NCI-H2107 (cell line): ENCODE data around the gene VAMP2.

ENCODE experiments used
- DNase-seq: peaks from one replicate; lab custom pipeline; 2025; lab: John Stamatoyannopoulos, UW

The VAMP2 gene

DNA sequence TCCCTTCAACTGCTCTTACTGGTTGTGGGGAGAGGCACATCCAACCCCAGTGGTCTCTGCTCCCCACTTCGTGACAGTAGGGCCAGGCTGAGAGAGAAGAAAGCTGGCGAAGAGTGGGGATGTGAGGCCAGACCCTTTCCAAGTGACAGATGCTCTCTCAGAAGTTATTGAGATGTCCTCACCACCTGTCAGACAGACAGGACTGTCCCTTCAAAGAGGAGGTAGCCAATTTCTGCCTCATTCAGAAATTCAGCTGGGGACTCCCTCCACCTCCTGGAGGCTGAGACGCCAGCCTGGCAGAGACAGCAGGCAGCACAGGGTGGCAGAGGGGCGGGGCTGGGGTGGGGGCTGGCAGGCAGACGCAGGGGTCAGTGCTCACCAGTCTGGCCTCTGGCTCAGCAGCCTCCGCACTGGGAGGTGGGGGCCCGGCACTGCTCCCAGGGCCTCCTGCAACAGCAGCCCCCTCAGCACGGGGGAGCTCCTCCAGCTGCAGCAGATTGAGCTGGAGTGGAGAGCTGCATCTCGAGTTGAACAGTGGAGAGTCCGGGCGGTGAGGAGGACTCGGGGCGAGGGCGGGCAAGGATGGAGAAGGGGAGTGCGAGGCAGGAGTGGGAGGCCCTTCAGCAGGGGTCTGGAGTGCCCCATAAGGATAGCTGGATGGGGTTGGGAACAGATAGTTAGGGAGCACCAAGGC lies 19.7 kb downstream of the VAMP2 start:
- DNase-seq, result no peak

DNA sequence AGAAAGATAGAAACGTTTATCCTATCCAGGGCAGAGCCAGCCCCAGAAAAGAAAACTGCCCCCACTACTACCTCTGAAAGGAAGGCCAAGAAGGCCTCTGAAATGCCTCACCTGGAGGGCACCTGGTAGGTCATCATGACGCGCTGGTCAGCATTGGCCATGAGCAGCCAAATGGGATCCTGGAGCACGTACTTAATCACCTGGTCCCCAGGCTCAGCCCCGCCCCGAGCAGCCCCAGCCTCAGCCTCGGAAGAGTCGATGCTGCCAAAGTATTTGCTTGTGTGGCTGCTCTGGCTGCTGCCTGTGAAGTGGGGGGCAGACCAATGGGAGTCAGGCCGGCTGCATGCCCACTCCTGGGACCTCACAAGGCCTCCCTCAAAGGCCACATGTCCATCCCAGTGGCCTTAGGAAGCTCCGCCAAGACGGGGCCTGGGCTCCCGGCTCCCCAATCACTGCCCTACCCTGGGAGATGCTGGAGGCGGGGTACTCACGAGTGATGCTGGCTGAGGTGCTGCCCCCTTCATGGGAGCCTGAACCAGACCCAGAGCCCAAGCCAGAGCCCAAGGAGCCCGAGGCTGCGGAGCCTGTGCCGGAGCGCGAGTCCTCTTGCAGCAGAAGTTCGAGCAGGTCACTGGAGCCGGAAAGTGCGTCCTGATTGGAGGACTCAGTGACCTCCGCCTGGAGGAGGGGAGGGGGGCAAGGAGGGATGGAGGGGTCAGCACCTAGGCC lies 20.4 kb downstream of the VAMP2 start:
- no peak for DNase-seq

DNA sequence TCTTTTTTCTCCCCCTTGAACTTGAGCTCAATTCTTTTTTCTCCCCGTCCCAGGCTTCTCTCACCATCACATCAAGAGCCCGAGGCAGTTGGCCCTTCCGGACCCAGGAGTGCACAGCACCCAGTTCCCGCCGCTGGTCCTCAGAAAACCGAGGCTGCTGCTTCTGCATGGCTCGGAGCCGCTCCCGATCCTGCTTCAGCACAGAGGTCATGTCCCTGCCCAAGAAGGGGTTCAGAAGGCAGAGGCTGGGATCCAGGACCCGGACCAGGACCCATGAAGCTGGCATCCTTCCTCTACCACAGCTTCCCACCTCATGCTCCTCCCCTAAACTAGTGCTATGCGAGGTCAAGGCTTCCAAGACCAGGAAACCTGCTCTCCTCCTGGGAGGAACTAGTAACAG lies 21.0 kb downstream of the VAMP2 start:
- no peak for DNase-seq

DNA sequence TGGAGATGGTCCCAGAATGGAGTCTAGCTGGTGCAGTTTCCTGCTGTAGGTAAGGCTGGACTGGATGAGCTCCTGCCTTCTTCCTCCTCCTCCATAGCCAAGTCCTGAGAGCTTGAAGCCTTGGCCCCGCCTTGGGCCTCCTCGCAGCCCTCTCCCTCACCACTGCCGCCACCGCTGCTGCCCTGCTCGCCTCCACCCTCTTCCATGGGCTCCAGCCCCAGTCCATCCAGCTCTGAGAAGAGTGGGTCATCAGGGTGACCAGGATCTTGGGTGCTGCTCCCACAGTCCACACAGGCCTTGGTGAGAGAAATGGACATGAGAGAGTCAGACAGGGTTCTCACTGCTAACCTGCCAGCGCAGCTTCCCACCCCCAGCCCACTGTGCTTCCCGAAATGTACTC lies 21.7 kb downstream of the VAMP2 start:
- no peak for DNase-seq

DNA sequence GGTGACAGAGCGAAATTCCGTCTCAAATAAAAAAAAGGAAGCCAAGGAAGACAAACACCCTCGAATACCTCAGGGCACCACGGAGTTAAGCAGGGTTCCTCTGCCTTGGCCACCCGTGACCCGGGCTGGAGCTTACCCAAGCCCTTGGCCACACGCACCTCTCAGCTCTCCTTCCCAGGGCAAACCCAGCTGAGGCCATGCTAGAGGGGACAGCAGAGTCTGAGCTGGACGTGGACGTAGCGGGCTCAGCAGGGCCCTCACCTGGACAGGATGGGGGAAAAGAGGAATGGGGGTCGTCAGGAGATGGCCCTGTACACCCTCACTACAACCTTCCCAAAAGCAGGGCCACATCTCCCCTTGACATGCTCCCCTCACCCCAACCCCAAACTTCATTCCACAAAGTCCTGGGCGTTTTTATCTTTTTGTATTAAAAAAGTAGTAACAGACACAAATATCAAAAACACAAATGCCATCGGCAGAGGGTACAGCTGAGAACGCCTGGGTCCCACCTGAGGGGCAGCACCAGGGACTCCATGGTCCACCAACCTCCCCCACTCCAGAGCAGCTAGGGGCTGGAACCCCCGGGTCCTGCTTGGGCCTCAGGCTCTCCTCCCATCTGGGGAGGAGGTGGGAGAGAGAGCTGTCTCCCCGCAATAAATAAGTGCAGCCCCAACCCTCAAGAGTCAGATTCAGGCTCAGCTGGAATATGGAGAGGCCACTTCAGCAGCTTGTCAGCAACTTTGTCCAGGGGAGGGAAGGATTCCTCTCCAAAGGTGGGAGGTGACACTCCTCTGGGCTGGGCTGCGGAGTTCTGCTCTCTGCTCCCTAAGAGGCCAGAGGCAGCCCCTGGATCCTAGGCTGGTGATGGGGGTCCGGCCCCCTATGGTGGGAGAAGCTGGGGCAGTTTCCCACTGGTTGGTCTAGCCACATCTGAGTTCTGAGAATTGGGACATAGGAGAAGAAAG lies 22.4 kb downstream of the VAMP2 start:
- no peak for DNase-seq

DNA sequence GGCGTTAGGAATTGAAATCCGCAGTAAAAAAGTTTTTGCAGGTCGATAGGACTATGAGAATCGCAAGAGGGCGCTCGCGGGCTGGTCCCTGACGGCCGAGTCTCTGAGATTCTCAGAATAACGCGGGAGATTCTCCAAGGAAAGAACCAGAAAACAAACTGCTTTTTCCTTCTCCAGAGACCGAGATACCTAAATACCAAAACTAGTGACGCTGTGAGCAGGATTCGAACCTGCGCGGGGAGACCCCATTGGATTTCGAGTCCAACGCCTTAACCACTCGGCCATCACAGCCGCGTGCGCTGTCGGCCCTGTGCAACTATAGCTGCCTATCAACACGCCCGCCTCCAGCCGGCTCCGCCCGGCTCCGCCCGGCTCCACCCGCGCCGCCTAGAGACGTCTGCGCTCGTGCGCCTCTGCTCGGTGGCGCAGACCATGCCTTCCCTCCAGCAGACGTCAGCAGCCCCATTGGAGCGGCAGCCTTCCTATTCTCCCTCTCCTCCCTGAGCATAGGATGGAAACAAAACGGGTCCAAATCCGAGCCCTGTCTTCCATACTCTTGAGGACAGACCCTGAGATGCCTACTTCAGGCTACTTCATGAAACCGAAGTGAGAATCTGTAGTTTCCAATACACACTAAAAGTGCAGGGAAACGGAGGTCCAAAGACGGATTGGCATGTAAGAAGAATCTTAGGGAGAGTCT lies 23.9 kb downstream of the VAMP2 start:
- DNase-seq, result peak; percentile 93

DNA sequence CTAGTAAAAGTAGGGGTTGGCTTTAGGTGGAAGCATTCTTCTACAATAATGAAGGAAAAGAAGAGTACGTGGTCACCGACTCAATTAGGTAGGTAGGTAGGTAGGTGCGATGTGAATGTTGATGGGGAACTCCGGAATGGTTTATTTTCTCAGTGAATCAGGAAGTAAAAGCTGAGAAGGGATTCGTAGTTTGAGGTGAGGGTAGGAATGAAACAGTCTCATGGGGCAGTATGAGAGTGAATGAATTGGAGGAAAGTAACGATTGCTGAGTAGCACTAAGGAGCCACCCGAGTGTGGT lies 24.4 kb downstream of the VAMP2 start:
- DNase-seq, result no peak

DNA sequence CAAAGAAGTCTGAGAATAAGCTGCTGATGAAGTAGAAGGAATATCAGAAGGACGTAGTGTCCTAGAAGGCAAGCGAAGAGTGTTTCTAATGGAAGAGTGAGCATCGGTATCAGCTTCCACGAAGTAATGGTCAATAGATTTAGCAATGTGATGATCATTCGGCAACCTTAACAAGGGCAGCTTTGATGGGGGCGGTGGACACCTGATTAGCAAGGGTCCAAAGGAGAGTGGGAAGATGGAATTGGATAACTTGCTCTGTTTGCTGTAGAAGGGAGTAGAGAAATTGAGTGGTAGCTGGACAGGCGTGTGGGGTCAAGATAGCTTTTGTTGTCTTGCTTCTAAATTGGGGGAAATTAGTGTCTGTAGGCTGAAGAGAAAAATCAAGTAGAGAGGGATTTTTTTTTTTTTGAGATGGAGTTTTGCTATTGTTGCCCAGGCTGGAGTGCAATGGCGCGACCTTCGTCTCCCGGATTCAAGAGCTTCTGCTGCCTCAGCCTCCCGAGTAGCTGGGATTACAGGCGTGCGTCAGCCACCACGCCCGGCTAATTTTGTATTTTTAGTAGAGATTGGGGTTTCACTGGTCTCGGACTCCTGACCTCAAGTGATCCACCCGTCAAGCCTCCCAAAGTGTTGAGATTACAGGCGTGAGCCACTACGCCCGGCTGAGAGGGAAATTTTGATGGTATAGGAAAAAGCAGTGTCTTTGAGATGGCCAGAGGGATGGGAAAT lies 24.9 kb downstream of the VAMP2 start:
- no peak for DNase-seq

DNA sequence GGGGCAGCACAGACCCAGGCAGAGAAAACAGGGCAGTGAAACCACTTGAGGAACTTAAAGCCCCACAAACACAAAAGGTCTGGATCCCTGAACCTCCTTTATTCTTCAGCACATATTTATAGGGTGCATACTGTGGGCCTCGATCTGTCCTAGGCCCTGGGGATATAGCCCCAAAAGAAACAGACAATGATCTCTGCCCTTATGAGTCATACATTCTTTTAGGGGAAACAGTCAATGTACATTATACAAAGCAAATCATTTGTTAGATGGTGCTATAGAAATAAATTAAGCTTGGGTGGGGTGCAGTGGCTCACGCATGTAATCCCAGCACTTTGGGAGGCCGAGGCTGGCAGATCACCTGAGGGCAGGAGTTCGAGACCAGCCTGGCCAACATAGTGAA lies 28.8 kb downstream of the VAMP2 start:
- no peak for DNase-seq

DNA sequence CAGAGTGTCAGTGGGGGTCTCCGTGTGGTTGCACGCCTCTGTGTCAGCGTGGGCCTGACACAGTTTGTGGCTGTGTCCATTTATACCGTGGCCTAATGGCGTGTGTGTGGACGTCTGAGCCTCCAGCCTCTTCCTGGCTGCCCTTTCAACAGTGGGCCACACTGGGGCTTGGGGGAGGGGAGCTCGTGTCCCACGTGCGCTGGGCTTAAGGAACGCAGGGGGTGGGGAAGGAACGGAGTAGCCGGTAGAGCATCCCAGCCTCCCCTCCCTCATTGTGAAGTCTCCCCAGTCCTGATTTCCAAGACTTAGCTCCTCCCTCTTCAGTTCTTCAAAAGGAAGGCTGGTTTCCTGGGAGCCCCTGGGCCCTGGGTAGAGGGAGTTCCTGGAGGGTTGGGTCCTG lies 29.3 kb downstream of the VAMP2 start:
- DNase-seq, result no peak

DNA sequence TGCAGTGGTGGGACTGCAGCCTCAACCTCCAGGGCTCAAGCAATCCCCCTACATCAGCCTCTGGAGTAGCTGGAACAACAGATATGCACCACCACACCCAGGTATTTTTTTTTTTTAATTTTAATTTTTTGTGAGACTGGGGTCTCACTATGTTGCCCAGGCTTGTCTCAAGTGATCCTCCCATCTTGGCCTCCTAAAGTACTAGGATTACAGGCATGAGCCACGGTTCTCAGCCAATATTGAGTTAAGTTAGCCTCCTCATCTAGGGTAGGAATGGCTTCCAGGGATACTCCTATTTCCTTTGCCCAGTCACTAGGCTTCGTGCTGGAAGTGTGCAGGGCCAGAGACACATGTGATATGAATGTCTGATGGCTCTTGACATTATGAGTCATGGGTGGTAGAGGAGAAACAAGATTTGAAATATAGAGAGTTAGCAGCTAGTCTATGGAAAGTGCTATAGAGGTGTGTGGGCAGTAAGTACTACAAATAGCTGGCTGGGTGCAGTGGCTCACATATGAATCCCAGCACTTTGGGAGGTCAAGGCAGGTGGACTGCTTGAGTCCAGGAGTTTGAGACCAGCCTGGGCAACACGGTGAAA lies 30.8 kb downstream of the VAMP2 start:
- no peak for DNase-seq

DNA sequence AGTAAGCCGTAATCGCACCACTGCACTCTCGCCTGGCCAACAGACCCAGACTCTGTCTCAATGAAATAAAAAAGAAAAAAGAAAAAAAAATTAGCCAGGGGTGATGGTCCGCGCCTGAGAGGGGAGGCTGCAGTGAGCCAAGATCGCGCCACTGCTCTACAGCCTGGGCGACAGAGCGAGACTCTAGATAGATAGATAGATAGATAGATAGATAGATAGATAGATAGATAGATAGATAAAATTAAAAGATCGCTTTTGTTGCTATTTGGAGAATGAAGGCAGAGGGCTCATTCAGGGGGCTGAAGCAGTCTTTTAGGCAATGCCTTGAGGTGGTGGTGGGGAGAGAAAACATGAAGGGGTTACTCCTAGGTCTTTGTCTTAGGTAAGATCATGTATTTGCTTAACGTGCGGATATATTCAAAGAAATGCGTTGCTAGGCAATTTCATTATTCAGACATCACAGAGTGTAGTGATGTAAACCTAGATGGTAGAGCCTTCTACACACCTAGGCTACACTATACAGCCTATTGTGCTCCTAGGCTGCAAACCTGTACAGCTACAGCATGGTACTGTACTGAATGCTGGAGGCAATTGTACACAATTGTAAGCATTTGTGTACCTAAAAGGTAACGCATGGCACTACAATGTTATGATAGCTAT lies 34.5 kb downstream of the VAMP2 start:
- no peak for DNase-seq

DNA sequence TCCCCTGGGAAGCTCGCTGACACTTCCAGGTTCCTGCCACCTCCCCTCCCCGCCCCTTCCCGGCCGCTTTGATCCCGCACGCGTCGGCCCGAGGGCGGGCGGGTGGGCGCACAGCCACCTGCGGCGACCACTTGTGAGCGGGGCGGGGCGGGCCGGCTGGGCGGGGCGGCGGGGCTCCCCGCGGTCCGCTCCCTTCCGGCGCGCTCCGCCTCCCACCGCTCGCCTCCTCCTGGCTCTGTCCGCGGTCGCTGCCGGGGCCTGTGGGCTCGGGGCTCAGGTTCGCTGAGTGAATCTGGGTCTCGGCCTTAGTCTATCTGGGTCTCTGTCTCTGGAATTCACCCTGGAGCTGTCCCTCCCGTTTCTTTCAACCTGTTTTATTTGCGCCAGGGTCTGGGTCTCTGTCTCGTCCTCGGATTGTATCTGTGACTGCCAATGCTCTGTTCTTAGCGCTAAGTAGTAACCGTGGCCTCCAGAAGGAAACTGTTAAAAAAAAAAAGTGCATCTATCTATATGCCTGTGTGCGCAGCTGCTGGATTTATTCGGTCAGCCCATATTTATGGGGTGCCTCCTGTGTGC lies 36.2 kb downstream of the VAMP2 start:
- DNase-seq, result no peak

DNA sequence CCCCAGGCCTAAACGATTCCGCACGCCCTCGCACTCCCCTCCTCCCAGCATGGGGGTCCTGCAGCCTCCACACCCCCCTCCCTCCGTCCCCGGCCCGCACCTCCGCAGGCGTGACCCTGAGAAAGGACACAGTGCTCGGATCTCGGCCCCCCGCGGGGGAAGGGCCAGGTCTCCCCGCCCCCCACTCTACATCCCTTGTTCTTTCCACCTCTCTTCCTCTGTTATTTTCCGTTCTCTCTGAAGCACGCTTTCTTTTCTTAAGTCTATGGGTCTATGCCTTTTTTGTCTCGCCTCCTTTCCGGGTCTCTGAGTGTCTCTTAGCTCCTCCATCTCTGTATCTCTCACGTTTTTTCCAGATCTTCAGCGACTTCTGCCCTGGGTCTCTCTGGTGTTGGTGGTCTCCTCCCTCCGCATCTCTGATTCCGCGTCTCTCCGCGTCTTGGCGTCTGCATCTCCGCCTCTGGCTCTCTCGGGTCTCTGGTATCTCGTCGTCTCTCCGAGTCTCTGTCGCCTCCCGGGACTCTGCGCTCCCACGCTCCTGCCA lies 36.7 kb downstream of the VAMP2 start:
- DNase-seq, result no peak

DNA sequence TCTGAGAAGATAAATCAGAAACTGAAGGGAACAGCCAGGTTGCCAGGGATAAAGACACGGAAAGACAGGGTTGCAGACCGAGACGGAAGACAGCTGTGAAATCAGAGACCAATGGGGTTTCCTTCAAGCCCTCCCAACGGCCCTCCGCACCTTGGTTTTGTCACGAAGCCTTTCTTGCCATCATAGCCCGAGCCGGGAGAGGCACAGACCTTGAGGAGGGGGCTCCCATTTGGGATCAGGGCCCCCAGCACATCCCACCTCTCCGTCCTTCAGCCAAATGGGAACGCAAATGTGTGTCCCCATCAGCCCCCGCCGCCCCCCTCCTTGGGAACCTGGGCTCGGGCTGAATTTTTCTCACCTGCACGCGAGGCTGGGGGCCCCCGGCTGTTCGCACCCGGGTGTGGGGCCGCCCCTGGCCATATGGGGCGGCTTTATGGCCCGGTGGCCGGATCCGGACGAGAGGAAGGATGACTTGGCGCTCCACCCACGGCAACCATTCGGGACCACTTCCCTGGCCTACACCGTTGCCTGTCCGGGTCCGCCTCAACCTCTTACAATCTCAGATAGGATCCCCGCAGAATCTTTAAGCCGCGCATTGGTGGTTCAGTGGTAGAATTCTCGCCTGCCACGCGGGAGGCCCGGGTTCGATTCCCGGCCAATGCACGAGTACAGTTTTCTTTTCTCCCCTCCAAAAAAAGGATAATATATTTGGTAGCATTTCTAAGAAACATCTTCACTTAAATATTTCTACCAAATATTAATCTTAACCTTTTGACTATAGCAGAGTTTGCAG lies 37.4 kb downstream of the VAMP2 start:
- DNase-seq, result no peak

DNA sequence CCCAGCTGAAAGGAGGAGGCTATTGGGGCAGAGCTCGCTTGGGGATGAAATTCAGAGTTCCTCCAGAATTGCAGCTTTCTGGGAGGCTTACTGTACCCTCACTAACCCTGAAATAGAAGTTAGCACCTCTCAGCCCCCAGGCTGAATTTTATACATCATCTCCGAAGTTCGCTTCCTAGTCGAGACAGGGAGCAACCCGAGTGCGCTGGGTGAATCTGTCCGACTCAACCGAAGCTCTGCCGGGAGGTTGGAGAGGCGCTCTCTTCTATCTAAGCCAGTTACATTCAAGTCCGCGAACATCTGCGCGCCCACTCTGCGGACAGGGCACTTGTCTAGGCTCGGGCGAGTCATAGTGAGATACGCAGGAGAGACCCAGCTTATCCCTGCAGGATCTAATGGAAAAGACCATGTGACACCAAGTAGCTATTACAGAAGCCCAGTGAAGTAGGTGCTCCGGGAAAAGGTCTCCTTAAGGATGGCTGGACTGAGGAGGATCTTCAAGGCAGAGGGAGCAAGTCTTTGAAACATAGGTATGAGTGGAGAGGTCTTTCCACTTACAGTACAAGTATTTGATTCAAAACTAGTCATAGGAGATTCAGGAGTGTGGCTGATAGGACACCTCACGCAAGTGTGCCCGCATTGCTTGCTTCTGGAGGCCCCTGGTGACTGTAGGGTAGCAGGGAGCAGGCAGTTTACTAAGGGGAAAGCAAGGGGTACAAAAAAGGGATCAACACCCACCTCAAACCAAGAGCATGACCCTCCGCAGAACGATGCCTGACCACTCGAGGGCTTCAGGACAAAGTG lies 38.2 kb downstream of the VAMP2 start:
- no peak for DNase-seq

DNA sequence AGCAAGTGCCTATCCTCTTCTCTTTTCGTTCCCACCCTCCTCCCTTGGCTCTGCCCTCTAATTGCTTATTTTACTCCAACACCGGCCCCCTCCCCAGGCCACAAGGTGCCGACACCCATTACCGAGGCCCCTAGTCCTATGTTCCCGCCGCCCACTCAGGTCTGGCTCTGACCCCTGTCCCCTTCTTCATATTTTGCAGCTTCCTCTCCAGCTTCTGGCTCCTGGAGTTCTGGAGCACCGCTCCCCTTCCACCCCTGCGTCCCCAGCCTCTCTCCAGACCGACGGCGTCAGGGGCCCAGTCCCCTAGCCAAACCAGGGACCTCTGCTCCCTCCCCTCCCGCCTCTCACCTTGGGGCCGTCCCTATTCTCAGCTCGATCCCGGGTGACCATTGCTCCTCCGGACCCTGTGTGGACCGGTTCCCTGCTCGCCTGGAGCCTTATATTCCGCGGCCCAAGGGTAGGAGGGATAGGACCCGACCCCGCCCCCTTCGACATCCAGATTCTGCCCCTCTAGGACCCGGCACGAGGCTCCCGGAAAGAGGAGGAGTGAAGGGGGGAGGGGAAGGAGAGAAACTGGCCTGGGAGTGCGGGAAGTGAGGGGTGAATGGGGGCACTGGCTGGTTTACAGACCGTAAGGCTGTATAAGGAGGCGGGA lies 38.9 kb downstream of the VAMP2 start, which contains the start of gene HES7:
Gene HES7, minus strand, starts transcription at position 412 of the 655 bp plus-strand sequence. Its CDS starts 22 bp downstream, at position 390.
- no peak for DNase-seq
